ENCODE results near the gene UBIAD1.

DNA sequence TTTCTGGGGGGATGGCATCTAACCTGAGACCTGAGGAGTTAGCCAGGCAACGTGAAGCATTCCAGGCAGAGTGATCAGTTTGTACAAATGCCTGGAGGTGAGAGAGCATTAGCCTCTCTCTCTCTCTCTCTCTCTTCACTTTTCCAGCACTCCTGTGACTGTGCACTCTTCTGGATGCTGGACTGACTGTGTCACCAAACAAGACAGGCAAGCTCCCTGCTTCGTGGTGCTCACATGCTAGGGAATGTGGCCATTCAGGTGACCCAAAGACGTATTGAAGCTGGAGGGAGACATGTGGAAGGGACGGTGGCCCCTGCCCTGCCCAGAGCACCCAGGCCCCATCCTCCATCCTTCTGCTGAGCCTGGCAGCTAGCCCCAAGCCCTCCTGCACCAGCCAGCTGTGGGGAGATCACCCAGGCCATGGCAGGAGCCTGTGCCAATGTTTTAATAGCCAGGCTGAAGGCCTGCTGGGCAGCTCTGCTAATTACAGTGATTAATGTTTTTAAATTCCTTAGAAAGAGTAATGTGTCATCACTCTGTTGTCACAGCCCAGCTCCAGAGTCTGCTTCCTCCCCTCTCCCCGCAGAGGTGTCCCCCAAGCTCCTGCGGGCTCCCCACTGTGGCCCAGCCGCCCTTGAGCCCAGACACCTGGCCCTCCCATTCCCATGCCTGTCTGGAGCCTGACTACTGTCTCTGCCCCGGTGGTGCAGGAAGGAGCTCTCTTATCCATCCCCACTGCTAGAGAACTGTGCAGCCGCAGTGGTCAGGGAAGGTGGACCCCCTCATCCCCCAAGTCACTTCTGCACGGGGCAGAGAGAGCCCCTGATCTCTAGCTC, 48.9 kb downstream of the UBIAD1 start:
- TF ChIP-seq, protein P1, sequence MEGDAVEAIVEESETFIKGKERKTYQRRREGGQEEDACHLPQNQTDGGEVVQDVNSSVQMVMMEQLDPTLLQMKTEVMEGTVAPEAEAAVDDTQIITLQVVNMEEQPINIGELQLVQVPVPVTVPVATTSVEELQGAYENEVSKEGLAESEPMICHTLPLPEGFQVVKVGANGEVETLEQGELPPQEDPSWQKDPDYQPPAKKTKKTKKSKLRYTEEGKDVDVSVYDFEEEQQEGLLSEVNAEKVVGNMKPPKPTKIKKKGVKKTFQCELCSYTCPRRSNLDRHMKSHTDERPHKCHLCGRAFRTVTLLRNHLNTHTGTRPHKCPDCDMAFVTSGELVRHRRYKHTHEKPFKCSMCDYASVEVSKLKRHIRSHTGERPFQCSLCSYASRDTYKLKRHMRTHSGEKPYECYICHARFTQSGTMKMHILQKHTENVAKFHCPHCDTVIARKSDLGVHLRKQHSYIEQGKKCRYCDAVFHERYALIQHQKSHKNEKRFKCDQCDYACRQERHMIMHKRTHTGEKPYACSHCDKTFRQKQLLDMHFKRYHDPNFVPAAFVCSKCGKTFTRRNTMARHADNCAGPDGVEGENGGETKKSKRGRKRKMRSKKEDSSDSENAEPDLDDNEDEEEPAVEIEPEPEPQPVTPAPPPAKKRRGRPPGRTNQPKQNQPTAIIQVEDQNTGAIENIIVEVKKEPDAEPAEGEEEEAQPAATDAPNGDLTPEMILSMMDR (IDR thresholded peaks at IDR 0.05; ENCODE audit: extremely low read depth in 1 of 2, insufficient read depth in 1 of 2, low read depth in 1 of 2, low read length in 2 of 2), result no peak
- TF ChIP-seq POLR2A (IDR thresholded peaks at IDR 0.05; ENCODE audit: low read depth, low read length), result no peak
- TF ChIP-seq POLR2AphosphoS5 (IDR thresholded peaks at IDR 0.05; ENCODE audit: insufficient read depth, low read depth, low read length), result no peak
- TF ChIP-seq FOS (IDR thresholded peaks at IDR 0.05; ENCODE audit: borderline replicate concordance, insufficient read depth, low read length), result no peak
- no peak for TF ChIP-seq EZH2 (IDR thresholded peaks at IDR 0.05; ENCODE audit: borderline replicate concordance, low read depth, low read length, severe bottlenecking)
- no peak for TF ChIP-seq MYC (IDR thresholded peaks at IDR 0.05; ENCODE audit: low read depth, low read length)
- TF ChIP-seq, protein P2, sequence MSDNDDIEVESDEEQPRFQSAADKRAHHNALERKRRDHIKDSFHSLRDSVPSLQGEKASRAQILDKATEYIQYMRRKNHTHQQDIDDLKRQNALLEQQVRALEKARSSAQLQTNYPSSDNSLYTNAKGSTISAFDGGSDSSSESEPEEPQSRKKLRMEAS (IDR thresholded peaks at IDR 0.05; ENCODE audit: insufficient read depth, insufficient read length), result no peak
